Measurements from ENCODE around the gene DEDD.

DEDD gene

DNA sequence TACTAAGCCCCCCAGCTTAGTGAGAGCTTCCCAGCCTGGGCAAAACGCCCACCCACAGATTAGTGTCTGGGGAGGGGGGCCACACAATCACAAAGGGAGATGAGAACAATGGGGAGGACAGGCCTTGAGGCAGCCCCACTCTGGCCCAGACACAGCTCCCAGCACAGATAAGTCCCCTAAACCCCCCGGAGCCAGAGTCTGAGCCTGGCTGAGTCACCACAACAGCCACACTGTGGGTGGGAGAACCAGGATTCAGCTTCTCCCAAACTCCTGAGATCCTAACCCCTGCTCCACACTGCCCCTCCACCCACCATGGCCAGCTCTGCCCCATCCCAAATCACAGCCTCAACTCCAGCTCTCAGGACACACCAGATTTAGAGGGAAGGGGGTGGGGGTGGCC lies 47.3 kb downstream of the DEDD start:
- no peak for TF ChIP-seq GATA3 (IDR thresholded peaks at IDR 0.05; ENCODE audit: low read depth, low read length)
- no peak for TF ChIP-seq GATA2 (IDR thresholded peaks at IDR 0.05; ENCODE audit: low read depth, low read length)

DNA sequence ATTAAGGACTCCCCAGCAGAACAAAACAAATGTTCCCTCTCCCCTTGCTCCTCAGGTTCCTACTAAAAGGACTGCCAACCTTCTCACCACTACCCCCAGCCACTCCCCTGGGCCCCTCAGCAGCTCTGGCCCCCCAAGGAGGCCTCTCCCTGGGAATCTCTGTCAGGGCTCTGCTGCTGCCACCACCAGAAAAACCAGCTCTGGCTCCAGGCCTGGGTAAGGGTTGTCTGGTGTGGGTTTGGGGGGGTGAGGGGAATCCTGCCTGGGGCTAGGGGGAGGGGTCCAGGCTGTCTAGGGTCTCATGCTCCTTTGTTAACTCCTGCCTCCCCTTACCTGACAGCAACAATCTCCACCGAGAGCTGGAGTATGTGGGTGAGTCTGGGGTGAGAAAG lies 47.9 kb downstream of the DEDD start:
- TF ChIP-seq GATA2 (IDR thresholded peaks at IDR 0.05; ENCODE audit: low read depth, low read length): no peak
- no peak for TF ChIP-seq GATA3 (IDR thresholded peaks at IDR 0.05; ENCODE audit: low read depth, low read length)

DNA sequence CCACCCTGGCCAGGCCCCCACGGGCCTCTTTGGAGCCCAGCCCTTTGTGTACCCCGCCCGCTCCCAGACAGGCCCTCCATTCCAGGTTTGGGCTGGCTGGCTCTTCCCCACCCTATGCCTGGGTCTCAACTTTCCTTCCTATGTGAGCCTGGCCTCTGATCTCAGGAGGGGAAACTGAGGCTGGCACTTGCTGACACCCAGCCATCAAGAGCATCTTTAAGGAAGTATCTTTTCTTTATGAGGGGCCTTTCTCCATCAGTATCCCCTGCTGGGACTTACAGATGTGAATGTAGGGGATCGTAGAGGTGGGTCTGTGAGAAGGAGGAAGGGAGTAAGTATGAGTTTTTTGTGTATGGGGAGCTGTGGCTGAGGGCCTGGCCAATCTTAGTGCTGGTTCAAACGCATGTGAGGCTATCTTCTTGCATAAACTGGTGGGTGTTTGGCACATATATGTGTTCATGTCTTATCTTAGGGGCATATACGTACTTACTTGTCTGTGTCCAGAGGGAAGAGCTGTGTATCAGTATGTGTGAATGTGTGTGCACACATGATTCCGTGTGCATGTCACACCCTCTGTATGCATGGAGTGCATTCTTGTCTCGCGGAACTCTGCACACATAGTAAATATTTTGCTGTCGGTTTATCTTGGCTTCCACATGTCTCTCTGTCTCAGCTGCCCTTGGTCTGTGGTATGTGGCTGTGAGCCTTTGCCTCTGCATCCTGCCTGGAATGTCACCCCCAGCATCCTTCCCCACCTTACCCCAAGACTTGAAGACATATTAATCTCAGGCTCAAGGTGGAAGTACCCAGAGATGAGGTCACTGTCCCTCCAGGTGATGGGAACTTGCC lies 48.5 kb downstream of the DEDD start:
- TF ChIP-seq GATA3 (IDR thresholded peaks at IDR 0.05; ENCODE audit: low read depth, low read length): no peak
- no peak for TF ChIP-seq GATA2 (IDR thresholded peaks at IDR 0.05; ENCODE audit: low read depth, low read length)

- TF ChIP-seq GATA3 (IDR thresholded peaks at IDR 0.05; ENCODE audit: low read depth, low read length) (no peak), GATA2 (IDR thresholded peaks at IDR 0.05; ENCODE audit: low read depth, low read length) (no peak)
Measured at GRCh38 chr1:161082996-161083747, 49.3 kb downstream of the DEDD start.

GRCh38 chr1:161082483-161082882 lies 50.0 kb downstream of the DEDD start:
- TF ChIP-seq GATA3 (IDR thresholded peaks at IDR 0.05; ENCODE audit: low read depth, low read length) (no peak), GATA2 (IDR thresholded peaks at IDR 0.05; ENCODE audit: low read depth, low read length) (no peak)

- no peak for TF ChIP-seq GATA3 (IDR thresholded peaks at IDR 0.05; ENCODE audit: low read depth, low read length)
- TF ChIP-seq GATA2 (IDR thresholded peaks at IDR 0.05; ENCODE audit: low read depth, low read length): no peak
Measured at GRCh38 chr1:161081519-161081918, 50.9 kb downstream of the DEDD start.

GRCh38 chr1:161080441-161081405 lies 51.7 kb downstream of the DEDD start:
- TF ChIP-seq GATA2 (IDR thresholded peaks at IDR 0.05; ENCODE audit: low read depth, low read length) (no peak), GATA3 (IDR thresholded peaks at IDR 0.05; ENCODE audit: low read depth, low read length) (no peak)

DNA sequence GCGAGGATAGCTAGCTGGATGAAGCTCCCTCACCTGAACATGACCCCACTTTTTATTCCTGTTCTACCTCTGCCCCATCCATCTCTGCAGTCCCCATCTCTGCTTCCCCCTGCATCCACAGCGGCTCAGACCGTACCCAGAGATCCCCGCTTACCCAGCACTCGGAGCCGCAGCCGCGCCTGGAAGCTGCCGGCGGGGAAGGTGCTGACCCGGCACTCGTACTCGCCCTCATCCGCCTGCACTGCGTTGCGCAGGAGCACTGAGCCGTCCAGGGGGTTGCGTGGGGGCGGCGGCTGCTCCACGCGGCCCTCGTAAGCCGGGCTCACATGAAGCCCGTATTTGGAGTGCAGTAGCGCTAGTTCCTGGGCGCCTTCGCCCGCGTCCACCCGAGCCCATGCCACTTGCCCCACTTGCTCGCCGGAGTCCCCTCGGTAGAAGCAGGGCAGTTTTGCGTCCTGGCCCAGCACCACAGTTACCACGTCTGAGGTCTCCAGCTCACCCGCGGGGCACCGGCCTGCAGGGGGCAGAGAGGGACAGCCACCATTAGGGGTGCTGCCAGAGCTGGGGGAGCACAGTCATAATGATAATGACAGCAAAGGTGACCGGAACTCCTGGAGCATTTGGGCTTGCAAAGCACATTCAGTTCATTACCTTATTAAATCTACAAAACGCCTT lies 52.9 kb downstream of the DEDD start:
- TF ChIP-seq GATA2 (IDR thresholded peaks at IDR 0.05; ENCODE audit: low read depth, low read length) (no peak), GATA3 (IDR thresholded peaks at IDR 0.05; ENCODE audit: low read depth, low read length) (no peak)

DNA sequence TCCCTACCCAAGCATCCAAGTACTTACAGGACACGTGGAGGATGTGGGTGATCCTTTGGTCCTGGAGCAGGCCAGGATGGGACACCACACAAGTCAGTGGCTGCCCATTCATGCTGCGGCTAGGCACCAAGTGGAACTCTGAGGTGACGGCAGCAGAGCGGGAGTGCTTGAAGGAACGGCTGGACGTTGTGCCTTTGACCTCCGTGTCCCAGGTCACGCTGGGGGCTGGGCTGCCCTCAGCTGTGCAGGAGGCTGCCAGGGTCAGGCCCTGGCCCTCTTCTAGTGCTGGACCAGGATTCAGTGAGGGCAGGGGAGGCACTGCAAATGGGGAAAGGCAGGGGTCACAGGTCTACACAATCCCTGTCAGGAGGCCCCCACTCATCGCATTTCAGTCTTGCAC lies 55.0 kb downstream of the DEDD start:
- TF ChIP-seq GATA2 (IDR thresholded peaks at IDR 0.05; ENCODE audit: low read depth, low read length): no peak
- no peak for TF ChIP-seq GATA3 (IDR thresholded peaks at IDR 0.05; ENCODE audit: low read depth, low read length)

DNA sequence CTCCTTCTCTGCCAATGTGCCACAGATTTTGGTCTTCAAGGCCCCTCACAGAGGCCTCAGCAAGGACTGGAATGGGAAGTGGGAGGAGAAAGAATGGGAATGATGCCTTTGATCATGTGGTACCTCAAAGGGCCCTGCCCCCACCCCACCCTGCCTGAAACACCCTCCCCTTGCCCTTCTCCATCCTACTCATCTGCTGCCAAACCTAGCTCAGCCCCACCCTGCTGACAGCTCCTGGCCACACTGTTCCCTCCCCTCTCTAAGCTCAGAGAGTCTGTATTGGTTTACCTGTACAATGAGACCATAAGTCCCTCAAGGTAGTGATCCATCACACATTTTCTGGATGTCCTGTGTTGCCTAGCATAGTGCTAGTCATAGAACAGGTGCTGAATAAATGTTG lies 56.1 kb downstream of the DEDD start:
- TF ChIP-seq GATA2 (IDR thresholded peaks at IDR 0.05; ENCODE audit: low read depth, low read length) (no peak), GATA3 (IDR thresholded peaks at IDR 0.05; ENCODE audit: low read depth, low read length) (no peak)

DNA sequence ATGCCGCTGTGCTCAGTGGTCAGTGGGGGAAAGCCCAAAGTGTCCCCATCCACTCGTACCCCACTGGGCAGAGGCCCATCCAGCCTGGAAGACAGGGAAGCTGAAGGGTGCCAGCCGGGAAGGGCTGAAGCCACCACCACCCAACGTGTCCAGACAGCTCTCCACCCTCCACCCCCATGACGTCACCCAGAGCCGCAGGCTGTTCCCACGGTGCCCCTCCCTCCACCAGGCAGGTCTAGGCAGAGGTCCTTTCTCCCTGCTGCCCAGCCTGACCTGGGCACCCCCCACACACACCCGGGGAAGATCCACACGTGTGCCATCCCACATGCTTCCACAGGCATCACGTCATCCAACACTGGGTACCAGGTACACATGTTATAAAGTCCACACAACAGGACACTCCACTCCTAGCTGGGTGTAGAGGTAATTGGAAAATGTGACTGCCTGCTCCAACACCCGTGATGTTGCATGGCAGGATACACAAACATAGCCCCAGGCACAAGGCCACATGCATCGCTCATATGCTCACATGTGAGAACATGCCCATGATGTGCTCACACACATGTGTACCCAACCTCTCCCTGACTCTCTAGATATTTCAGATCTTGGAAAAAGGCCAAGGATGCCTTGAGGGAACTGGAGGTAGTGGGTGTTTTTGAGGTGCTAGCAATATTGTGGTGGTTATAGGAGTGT lies 57.6 kb downstream of the DEDD start:
- no peak for TF ChIP-seq GATA2 (IDR thresholded peaks at IDR 0.05; ENCODE audit: low read depth, low read length)
- TF ChIP-seq GATA3 (IDR thresholded peaks at IDR 0.05; ENCODE audit: low read depth, low read length): no peak

DNA sequence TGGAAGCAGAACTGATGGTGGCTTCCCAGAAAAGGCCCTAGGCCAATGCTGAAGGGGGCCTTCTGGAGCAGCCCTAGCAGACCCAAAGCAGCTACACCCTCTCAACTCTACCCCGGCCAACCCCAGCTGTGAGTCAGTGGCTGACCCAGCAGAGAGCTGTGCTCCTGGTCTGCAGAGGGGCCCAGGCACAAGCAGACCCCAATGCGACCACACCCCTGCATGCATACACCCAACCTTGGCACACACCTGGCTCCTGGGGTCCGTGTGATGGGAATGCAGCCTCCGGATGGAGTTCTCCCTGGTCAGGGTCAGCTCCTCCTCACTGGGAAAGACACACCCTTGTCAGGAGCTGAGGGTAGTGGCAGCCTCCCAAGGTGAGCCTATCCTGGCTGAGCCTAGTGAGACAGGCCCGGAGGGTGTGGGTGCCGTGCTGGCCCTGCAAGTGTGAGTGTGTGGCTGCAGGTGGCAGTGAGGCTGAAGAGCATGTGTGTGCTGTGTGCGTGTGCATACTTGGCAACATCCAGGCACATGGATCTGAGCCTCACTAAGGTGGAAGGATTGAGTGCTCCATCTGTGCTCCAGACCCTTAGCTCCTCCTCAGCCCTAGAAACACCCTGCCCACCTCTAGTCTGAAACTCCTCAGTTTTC lies 58.9 kb downstream of the DEDD start:
- TF ChIP-seq GATA2 (IDR thresholded peaks at IDR 0.05; ENCODE audit: low read depth, low read length) (no peak), GATA3 (IDR thresholded peaks at IDR 0.05; ENCODE audit: low read depth, low read length) (no peak)
